ENCODE data around the gene SENP2.

Gene SENP2

DNA sequence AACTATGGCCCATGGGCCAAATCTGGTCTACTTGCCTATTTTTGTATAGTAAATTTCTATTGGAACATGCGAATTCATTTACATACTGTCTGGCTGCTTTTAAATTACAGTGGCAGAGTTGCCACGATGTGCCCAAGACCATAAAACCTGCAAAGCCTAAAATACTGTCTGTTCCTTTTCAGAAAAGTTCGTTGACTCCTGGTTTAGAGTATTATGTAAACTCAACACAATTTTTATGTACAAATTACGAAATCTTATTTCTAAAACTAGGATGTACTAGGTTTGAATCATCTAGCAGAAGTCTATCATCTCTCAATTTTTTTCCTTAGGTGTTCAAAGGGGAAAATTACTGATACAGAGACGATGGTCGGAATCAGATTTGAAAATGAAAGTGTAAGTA lies 26.9 kb downstream of the SENP2 start:
- Histone ChIP-seq H3K27ac (no peak overlapping the region), H3K27me3 (no peaks in the 10 kb centered on the region), H3K9me3 (no peaks in the 10 kb centered on the region), H3K4me1 (no peaks in the 10 kb centered on the region), H3K4me3 (no peak overlapping the region), H3K36me3 (peaks cover 77 to 99% (median 86%) of the 10 kb centered on the region in 3 donors)
- intact Hi-C loops (cut with DNase I; ENCODE audit: low total_unique reads): no loop called here
- no peak for DNase-seq
- no peak for TF ChIP-seq CTCF (IDR thresholded peaks at IDR 0.05)

GRCh38 chr3:185623939-185624665 lies 38.0 kb downstream of the SENP2 start:
- no peaks in the 10 kb centered on the region for H3K27me3 ChIP-seq
- H3K9me3 ChIP-seq: no peaks in the 10 kb centered on the region
- intact Hi-C loops (cut with DNase I; ENCODE audit: low total_unique reads): no loop called here
- peaks cover 73 to 92% (median 77%) of the 10 kb centered on the region in 3 donors for H3K36me3 ChIP-seq
- no peak overlapping the region for H3K4me3 ChIP-seq
- no peak for TF ChIP-seq CTCF (IDR thresholded peaks at IDR 0.05)
- H3K27ac ChIP-seq: no peak overlapping the region
- no peak for DNase-seq
- no peaks in the 10 kb centered on the region for H3K4me1 ChIP-seq

DNA sequence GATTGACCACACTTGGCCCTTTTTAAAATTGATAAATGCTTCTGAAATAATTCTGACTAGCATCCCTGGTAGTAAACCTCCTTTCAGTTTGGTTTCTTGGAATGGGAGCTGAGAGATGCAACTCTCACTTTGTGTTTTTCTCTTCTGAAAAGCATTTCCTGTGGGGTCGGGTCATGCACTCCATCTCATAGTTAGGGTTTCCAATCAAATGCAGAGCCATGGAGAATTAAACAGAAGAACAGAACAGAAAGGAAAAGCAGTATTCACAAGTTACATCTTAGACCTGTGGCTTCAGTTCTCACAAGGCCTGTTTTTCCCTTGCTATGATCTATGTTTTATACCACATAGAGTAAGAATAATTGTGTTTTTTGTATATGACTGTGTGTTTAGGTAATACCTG lies 39.7 kb downstream of the SENP2 start:
- no peak for DNase-seq
- TF ChIP-seq CTCF (IDR thresholded peaks at IDR 0.05): no peak
- no peak overlapping the region for H3K4me3 ChIP-seq
- H3K27ac ChIP-seq: no peak overlapping the region
- H3K36me3 ChIP-seq: peaks cover 62 to 84% (median 66%) of the 10 kb centered on the region in 3 donors
- no peaks in the 10 kb centered on the region for H3K27me3 ChIP-seq
- no peaks in the 10 kb centered on the region for H3K9me3 ChIP-seq
- H3K4me1 ChIP-seq: peaks cover 0 to 9% (median 7%) of the 10 kb centered on the region in 4 donors
- intact Hi-C loops (cut with DNase I; ENCODE audit: low total_unique reads): no loop called here

- no peaks in the 10 kb centered on the region for H3K27me3 ChIP-seq
- no peak for DNase-seq
- H3K9me3 ChIP-seq: no peaks in the 10 kb centered on the region
- no peak overlapping the region for H3K4me3 ChIP-seq
- H3K36me3 ChIP-seq: peaks cover 43 to 58% (median 44%) of the 10 kb centered on the region in 3 donors
- TF ChIP-seq CTCF (IDR thresholded peaks at IDR 0.05): no peak
- H3K4me1 ChIP-seq: peaks cover 0 to 9% (median 7%) of the 10 kb centered on the region in 4 donors
- no peak overlapping the region for H3K27ac ChIP-seq
- intact Hi-C loops (cut with DNase I; ENCODE audit: low total_unique reads): no loop called here
These were observed 43.6 kb downstream of the SENP2 start for GRCh38 chr3:185629554-185630181.

- H3K27me3 ChIP-seq: no peaks in the 10 kb centered on the region
- H3K9me3 ChIP-seq: no peaks in the 10 kb centered on the region
- peak overlapping the region in 1 of 2 donors; percentile 33 for H3K27ac ChIP-seq
- no peak for TF ChIP-seq CTCF (IDR thresholded peaks at IDR 0.05)
- peaks cover 39 to 53% (median 39%) of the 10 kb centered on the region in 3 donors for H3K36me3 ChIP-seq
- no peak overlapping the region for H3K4me3 ChIP-seq
- DNase-seq: peak in 1 of 2 donors; percentile 70
- H3K4me1 ChIP-seq: peaks cover 0 to 9% (median 7%) of the 10 kb centered on the region in 4 donors
- intact Hi-C loops (cut with DNase I; ENCODE audit: low total_unique reads): no loop called here
These were observed 44.1 kb downstream of the SENP2 start for GRCh38 chr3:185630182-185630622.

Measured in tibial artery (tissue), 4 donors.